A549 treated with AZD9567 at 1 μM for 4 hours (cell line): Measurements from ENCODE around the gene MTHFSD. TPM values are rescaled to one million over a fixed set of nuclear protein-coding genes. Genes with fewer than 3 reads are reported as not detected.

Experiments
- total RNA-seq: library from RNA; stranded (reverse); fragments of 200-300 nt; extraction: Qiagen RNA extraction; gene quantifications from 5 replicates; pipeline ENCODE4 v1.2.3, GENCODE V29; 2022; ENCODE audit not compliant: insufficient read depth

The MTHFSD gene
- 10.0 to 11.1 TPM (median 10.7 TPM) in 5 replicates for total RNA-seq

GRCh38 chr16:86554917-86555703 lies at the start of gene MTHFSD:
Gene MTHFSD (minus strand): TSS chr16:86555235. CDS start chr16:86555184, 51 bp downstream.

GRCh38 chr16:86578061-86578599 lies 23.1 kb upstream of the MTHFSD start, which contains the start of gene FOXL1:
Gene FOXL1 (plus strand): TSS chr16:86578549. CDS start chr16:86578724, 175 bp downstream.

GRCh38 chr16:86566601-86566965 lies 11.5 kb upstream of the MTHFSD start, which contains the start of gene FOXC2:
Gene FOXC2 (plus strand): TSS chr16:86566829. CDS start chr16:86567336, 507 bp downstream.

GRCh38 chr16:86510465-86511261 lies 44.4 kb downstream of the MTHFSD start, which contains the start of gene FOXF1:
Gene FOXF1 (plus strand): TSS chr16:86510527. CDS start chr16:86510570, 43 bp downstream.

Other genes starting within 250 kb of the MTHFSD start
- gene FOXF1, start 44.7 kb downstream of the MTHFSD start, total RNA-seq: 0.02 TPM in 1 of 5 replicates, not detected in the others
- gene FOXC2, start 11.6 kb upstream of the MTHFSD start, total RNA-seq: 4.2 to 5.0 TPM (median 4.9 TPM) in 5 replicates
- gene FOXL1, start 23.3 kb upstream of the MTHFSD start, total RNA-seq: 1.1 to 2.1 TPM (median 1.5 TPM) in 5 replicates